Cardiac ventricle fibroblast (primary cell): ENCODE data around the gene PDHA1. TPM values are rescaled to one million over a fixed set of nuclear protein-coding genes. Genes with fewer than 3 reads are reported as not detected.

Experiments
- total RNA-seq: library from RNA; depleted of rRNA; stranded (reverse); fragments of >200 nt; gene quantifications from 2 replicates; pipeline ENCODE4 v1.2.3, GENCODE V29; 2015

The PDHA1 gene
- total RNA-seq = 45.7 and 79.9 TPM in 2 replicates

DNA sequence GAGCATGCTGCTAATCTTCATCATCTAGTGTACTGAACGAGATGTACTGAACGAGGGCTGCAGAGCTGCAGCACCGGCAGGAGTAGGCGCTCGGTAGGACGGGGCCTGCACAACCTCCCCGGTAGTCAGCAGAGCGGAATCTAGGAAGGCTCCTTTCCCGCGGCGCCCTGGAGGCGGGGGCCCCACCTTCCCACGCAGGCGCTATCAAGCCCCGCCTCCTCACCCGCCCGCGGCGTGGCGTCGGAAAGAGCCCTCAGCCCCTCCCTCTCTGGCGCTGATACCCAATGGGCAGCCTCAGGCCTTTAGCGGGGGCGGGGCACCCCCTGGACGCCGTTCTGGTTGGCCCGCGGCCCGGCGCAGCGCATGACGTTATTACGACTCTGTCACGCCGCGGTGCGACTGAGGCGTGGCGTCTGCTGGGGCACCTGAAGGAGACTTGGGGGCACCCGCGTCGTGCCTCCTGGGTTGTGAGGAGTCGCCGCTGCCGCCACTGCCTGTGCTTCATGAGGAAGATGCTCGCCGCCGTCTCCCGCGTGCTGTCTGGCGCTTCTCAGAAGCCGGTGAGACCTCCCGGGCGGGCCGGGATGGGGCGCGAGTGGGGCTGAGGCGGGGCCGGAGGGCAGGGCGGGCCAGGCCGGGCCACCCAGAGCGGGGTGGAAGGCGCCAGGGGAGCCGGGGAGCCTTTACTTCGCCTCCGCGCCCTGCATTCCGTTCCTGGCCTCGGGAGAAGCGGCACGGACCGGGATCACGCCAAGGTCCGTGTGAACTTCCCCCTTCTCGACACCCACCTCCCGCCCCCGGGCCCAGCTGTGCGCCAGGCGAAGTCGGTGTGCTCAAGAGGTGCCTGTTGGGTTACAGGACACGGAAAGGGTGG, at the start of gene PDHA1:
Gene PDHA1 (plus strand): TSS at position 393 of the 874 bp plus-strand sequence. CDS start 111 bp downstream, at position 504.

Other genes with a start within 250 kb of the PDHA1 start
- gene ADGRG2, start 221.5 kb upstream of the PDHA1 start, total RNA-seq = 0.37 and 0.39 TPM in 2 replicates
- gene MAP3K15, start 171.6 kb downstream of the PDHA1 start, total RNA-seq = not detected in 2 replicates